Stimulated activated CD8-positive, alpha-beta memory T cell treated with anti-CD3 and anti-CD28 coated beads, Interleukin-4, amount 100 ng/mL, for 24 hours (primary cell): ENCODE data around the gene VOPP1.

Experiments used
- DNase-seq: peaks from one replicate; pipeline ENCODE4 v3.0.0-alpha.2; 2020; ENCODE audit warnings: low read depth

Gene VOPP1

GRCh38 chr7:55532150-55532917, 40.0 kb downstream of the VOPP1 start:
- DNase-seq, result no peak

DNA sequence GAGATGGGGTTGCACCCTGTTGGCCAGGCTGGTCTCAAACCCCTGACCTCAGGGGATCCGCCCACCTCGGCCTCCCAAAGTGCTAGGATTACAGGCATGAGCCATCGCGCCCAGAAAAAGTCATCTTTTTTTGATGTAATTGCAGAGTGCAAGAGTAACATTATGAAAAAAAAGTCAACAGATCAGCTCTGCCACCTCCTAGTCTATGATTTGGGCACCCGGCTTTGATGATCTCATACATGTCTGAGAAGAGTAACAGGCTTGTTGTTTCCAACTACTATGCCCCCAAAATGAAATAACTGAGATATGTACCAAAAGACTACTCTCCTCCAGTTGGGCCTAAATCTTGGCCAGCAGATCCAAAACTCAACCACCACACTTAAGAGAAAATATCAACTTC, 40.8 kb downstream of the VOPP1 start:
- no peak for DNase-seq

DNA sequence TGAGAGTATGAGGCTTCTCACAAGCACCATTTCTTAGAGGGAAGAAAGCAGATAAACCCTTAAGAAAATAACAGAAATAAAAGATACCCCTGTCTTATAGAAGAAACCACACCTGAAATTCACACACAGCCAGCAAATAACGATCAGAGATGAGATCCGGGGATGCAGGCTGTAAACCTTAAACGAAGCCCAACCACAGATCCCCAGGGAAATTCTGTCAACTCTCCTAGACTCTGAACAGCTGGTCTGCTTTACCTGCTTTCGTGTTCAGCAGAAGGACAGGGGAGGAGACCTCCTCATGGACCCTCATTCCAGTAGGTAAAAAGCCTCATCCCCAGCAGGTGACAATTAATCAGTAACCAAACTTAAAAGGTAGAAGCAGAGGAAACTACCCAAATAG, 45.0 kb downstream of the VOPP1 start:
- no peak for DNase-seq

DNA sequence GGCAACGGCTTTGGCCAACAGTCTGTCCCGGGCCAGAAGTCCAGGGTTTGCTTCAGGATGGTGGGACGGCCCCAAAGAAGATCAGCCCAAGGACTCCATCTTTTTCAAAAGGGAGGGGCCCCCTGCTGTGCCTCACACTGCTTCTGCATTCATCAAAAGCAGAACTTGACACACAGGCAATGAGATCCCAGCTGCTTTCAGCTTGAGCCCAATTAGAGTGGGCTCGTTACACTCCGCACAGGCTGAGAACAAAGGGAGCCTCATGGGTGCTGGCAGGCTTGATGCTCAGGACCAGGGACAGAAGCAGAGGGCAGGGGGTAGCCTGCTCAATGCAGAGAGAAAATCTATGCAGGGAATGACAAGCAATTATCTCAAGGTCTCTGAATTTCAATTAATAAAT, 45.5 kb downstream of the VOPP1 start:
- no peak for DNase-seq

GRCh38 chr7:55526329-55526728, 46.0 kb downstream of the VOPP1 start:
- no peak for DNase-seq

- no peak for DNase-seq
These were observed 47.6 kb downstream of the VOPP1 start for GRCh38 chr7:55524558-55525310.

- DNase-seq, result no peak
These were observed 48.9 kb downstream of the VOPP1 start for GRCh38 chr7:55523366-55523765.

DNA sequence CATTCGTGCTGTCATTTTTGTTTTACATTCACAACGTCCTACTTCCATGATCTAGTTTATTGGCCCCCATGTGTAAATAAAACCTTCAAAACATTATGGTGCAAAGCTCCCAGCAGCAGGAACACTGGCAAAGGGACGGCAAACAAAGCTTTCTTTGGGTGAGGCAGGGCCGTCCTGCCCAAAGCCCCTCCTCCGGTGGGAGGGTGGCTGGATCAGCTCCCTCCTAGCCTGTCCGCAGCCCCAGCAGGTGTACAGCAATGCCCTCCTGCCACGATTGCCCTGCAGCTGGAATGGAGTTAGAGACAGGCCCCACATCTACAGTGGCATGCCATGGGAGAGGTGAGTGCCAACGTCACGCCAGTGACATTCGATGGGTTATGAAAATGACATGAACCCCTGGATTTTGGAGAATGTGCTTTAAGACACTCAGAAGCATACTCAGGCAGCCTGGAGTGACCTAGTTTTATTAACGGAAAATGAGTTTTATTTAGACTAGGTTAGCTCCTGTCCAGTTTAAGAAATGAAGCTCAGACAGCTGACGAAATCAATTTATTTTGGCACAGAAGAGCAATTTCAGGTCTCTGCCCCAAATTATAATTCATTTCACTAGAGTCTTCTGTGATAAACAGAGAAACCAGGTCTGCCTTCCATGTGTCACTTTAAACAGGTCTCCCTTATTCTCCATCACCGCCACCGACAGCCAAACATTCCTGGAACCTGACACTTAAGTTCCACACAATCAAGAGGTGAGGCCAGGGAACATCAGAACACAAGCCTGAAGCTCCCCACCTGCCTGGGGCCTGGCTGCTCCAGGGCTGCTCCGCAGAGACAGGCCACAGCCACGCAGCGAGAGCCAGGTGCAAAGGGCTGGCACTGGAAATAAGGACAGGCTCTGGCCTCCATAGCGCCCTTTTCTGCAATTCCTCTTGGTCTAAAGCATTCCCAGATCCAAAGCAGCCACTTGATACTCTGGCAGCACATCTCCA, 50.1 kb downstream of the VOPP1 start:
- no peak for DNase-seq

- no peak for DNase-seq
These were observed 50.8 kb downstream of the VOPP1 start for GRCh38 chr7:55521512-55521911.

- DNase-seq, result no peak
These were observed 51.7 kb downstream of the VOPP1 start for GRCh38 chr7:55520426-55521140.

GRCh38 chr7:55518836-55519235, 53.5 kb downstream of the VOPP1 start:
- DNase-seq, result no peak

DNA sequence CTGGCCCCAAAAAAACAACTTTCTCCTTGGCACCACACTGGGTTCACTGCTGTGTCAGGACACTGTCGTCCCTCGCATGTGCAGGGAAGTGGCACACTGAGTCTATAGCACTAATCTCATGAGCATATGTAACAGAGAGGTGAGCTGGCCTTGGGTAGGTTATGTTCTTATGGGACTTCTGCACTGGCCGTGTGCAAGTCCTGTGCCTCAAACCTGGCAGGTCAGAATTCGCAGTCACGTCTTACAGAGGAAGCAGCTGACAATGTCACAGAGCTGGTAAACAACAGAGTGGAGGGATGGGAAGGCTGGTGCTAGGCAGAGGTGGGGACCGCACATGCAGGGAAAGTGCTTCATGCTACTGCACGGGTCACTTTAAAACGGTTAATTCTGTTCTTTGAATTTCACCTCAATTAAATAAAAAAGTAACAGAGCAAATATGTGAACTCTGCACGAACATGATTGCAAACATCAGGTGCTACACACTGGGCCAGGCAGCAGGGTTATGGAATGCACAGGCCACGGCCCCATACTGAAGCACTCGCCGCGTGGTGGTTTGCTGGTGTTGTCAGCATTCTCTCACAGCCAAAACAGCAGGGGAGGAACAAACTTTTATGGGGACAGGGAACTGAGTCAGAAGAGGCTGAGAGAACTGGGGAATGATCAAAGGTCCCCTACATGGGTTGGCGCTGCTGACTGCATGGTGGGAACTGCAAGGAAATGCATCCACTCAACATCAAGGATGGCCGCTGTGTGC, 54.2 kb downstream of the VOPP1 start:
- DNase-seq, result no peak

DNA sequence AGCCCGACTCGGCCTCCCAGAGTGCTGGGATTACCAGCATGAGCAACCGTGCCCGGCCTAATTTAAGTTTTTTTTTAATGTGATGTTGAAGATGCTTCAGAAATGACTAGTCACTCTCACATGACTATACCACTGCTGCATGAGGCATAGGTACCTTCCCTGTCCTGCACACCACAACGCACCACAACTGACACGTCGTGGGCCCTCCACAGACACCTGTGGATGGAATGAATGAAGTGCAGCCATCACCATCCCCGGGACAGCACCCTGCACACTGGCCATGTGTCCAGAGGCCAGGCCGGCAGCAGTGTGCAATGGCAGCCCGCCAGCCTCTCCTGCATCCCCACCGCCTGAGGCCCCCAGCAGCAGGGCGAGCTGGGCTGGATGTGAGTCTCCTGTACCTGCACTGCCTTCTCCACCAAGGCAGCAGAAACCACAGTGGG, 55.1 kb downstream of the VOPP1 start:
- no peak for DNase-seq

GRCh38 chr7:55516409-55516808, 55.9 kb downstream of the VOPP1 start:
- DNase-seq, result no peak

DNA sequence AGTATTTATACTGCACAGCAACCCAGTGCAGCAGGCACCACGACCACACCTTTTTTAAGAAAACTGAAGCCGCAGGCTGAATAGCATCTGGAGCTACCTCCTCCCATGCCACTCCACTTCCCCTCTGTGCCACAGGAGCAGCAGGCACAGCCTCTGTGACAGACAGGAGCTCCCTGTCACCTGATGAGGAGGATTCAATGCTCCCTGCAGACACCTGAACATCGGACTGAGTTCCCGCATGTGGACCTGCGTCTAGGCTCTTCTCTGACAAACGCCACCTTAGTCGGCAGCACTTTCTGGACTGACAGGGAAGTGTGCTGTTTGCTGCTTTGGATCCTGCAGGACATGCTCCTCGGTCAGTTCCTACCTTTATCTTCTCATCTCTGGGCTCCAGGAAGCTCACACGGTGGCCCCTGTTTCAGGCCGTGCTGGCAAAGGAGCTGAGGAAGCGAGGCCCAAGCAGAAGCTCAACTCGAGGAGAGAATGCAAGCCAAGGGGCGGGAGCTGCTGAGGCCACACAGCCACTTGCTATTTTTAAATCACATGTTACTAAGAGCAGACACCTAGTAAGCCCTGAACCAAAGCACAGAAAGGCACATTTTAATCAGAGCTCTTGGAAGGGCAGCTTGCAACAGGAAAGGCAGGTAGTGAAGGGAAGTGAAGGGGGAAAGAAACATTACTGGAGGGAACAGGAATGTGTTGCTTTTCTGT, 56.6 kb downstream of the VOPP1 start:
- no peak for DNase-seq

- DNase-seq, result no peak
These were observed 57.6 kb downstream of the VOPP1 start for GRCh38 chr7:55514546-55515265.

DNA sequence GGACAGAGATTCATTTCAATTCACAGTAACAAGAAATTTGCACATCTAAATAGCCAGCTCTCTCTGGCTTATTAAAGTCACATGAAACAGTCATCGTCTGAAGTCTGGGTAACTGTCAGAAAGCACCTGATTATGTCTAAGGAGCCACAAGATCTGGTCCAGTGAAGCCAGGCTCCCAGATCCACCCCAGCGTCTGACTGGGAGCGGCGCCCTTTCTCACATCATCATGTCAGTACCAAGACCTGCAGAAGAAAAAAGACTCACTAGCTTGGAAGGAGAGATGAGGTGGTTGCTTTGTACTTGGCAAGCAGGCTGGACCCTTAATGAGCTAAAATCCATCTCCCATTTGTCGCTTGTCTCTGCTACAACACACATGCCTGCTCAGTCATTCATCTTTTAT, 58.4 kb downstream of the VOPP1 start:
- DNase-seq, result no peak

- DNase-seq, result no peak
These were observed 59.6 kb downstream of the VOPP1 start for GRCh38 chr7:55512635-55513191.

DNA sequence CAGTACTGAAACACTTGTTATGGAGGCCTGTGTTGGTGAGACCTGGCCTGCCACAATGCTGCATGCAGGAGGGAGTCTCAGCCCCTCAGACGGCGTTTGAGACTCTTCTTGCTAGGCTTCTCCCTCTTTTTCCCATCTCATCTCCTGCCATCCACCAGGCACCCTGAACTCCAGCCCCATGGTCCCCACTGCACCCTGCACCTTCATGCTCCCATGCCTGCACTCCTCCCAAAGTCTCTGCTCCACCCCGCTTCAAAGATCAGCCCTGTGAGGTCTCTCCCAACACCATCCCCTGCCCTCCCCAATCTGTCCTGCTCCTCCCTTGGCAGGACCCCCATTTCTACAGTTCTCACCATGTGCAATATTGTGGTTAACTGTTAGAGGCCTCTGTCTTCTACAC, 61.7 kb downstream of the VOPP1 start:
- DNase-seq, result no peak
